Activated naive CD4-positive, alpha-beta T cell treated with anti-CD3 and anti-CD28 coated beads, Interleukin-2, amount 50 U/mL, for 72 hours (primary cell): ENCODE measurements around the gene TCTN1. TPM values are rescaled to one million over a fixed set of nuclear protein-coding genes. Genes with fewer than 3 reads are reported as not detected.
A peak's percentile ranks its signal among the peaks of the same experiment; 100 is the strongest.
"Not testable (repeated sequence)": the region's sequence is repeated elsewhere in the genome, so short reads cannot be mapped to it uniquely, and the experiment has no call there.

Experiments
- ATAC-seq, 2 donors: fragments of 150-1000 bp; cut with Tn5 transposase; 2 replicates each; pipeline ENCODE4 v1.10.0; 2021; ENCODE audit warnings: mild to moderate bottlenecking in 2 of 2, moderate library complexity in 2 of 2
- DNase-seq, 2 donors: peaks; one replicate each; pipeline ENCODE4 v3.0.0; 2021 to 2022; ENCODE audit warnings: low spot score in 2 of 2
- H3K27ac Mint-ChIP-seq, 2 donors: one replicate each; pipeline ENCODE4 v1.8.0; 2022; ENCODE audit warnings: mild to moderate bottlenecking in 2 of 2, mixed read lengths in 2 of 2
- H3K36me3 Mint-ChIP-seq, 2 donors: one replicate each; pipeline ENCODE4 v1.8.0; 2022; ENCODE audit warnings: mixed read lengths in 2 of 2
- H3K9me3 Mint-ChIP-seq, 2 donors: one replicate each; pipeline ENCODE4 v1.8.0; 2022; ENCODE audit warnings: mixed read lengths in 2 of 2
- total RNA-seq, 2 donors: library from RNA; stranded (reverse); gene quantifications; one replicate each; pipeline ENCODE4 v1.2.3, GENCODE V29; 2022

Gene TCTN1
- total RNA-seq, 2 donors from 2014 or later: 3.3 to 10.4 TPM

GRCh38 chr12:110581931-110582275, 32.0 kb upstream of the TCTN1 start:
- DNase-seq: no peak
- Mint-ChIP-seq H3K36me3 (peaks cover 21 to 24% of the 10 kb centered on the region in 2 donors), H3K9me3 (no peaks in the 10 kb centered on the region), H3K27ac (peak overlapping the region; percentile 91 to 98)
- no peak for ATAC-seq

GRCh38 chr12:110582276-110583136, 31.4 kb upstream of the TCTN1 start:
- Mint-ChIP-seq H3K36me3 (peaks cover 21 to 24% of the 10 kb centered on the region in 2 donors), H3K27ac (peak overlapping the region; percentile 91 to 98), H3K9me3 (no peaks in the 10 kb centered on the region)
- ATAC-seq: peak; percentile 6 to 35
- DNase-seq: peak; percentile 68 to 83

- Mint-ChIP-seq H3K9me3 (no peaks in the 10 kb centered on the region), H3K27ac (peak within 1 kb of the TSS; percentile 91 to 98), H3K36me3 (peaks cover 21 to 24% of the 10 kb centered on the region in 2 donors)
- peak; percentile 92 for DNase-seq
- peak; percentile 82 to 88 for ATAC-seq
These were observed 30.5 kb upstream of the TCTN1 start, which contains the start of gene PPTC7 for GRCh38 chr12:110583137-110584059. TSS of gene PPTC7 (minus strand) at chr12:110583318. CDS start at chr12:110583031, 287 bp downstream.

- Mint-ChIP-seq H3K36me3 (peaks cover 15 to 24% of the 10 kb centered on the region in 2 donors), H3K27ac (peak overlapping the region; percentile 91 to 99), H3K9me3 (peaks cover 0 to 3% of the 10 kb centered on the region in 2 donors)
- peak in 1 of 2 donors; percentile 28 for DNase-seq
- no peak for ATAC-seq
These were observed 28.6 kb upstream of the TCTN1 start for GRCh38 chr12:110585231-110585799.

- not testable (repeated sequence) for ATAC-seq, H3K9me3 Mint-ChIP-seq, DNase-seq
- Mint-ChIP-seq H3K36me3 (peaks cover 2 to 18% of the 10 kb centered on the region in 2 donors), H3K27ac (peak overlapping the region in 1 of 2 donors; percentile 94)
These were observed 26.8 kb upstream of the TCTN1 start for GRCh38 chr12:110587102-110587501.

GRCh38 chr12:110590059-110590458, 23.9 kb upstream of the TCTN1 start:
- Mint-ChIP-seq H3K9me3 (peaks cover 0 to 3% of the 10 kb centered on the region in 2 donors), H3K36me3 (peaks cover 0 to 5% of the 10 kb centered on the region in 2 donors), H3K27ac (peak overlapping the region; percentile 96 to 98)
- ATAC-seq (no peak), DNase-seq (no peak)

- no peak for DNase-seq
- peak overlapping the region; percentile 96 to 98 for H3K27ac Mint-ChIP-seq
These were observed 23.1 kb upstream of the TCTN1 start for GRCh38 chr12:110590806-110591326.

GRCh38 chr12:110591451-110592051, 22.4 kb upstream of the TCTN1 start:
- peak overlapping the region; percentile 96 to 98 for H3K27ac Mint-ChIP-seq
- ATAC-seq: no peak
- H3K9me3 Mint-ChIP-seq: peaks cover 0 to 3% of the 10 kb centered on the region in 2 donors
- no peak for DNase-seq
- peaks cover 0 to 5% of the 10 kb centered on the region in 2 donors for H3K36me3 Mint-ChIP-seq

More at GRCh38 chr12:110590806-110591326, 23.1 kb upstream of the TCTN1 start:
- Mint-ChIP-seq H3K9me3 (peaks cover 0 to 3% of the 10 kb centered on the region in 2 donors), H3K36me3 (peaks cover 0 to 5% of the 10 kb centered on the region in 2 donors)
- ATAC-seq: peak; percentile 91 to 96

GRCh38 chr12:110592078-110592477, 21.9 kb upstream of the TCTN1 start:
- Mint-ChIP-seq H3K9me3 (peaks cover 0 to 3% of the 10 kb centered on the region in 2 donors), H3K36me3 (peaks cover 0 to 5% of the 10 kb centered on the region in 2 donors), H3K27ac (peak overlapping the region in 1 of 2 donors; percentile 98)
- DNase-seq (no peak), ATAC-seq (no peak)

- not testable (repeated sequence) for H3K9me3 Mint-ChIP-seq, DNase-seq, ATAC-seq
These were observed 21.0 kb upstream of the TCTN1 start for GRCh38 chr12:110592919-110593318.

GRCh38 chr12:110597885-110598284, 16.0 kb upstream of the TCTN1 start:
- ATAC-seq (no peak), DNase-seq (no peak)
- Mint-ChIP-seq H3K9me3 (no peaks in the 10 kb centered on the region), H3K36me3 (no peaks in the 10 kb centered on the region), H3K27ac (no peak overlapping the region)

More at GRCh38 chr12:110592919-110593318, 21.0 kb upstream of the TCTN1 start:
- H3K27ac Mint-ChIP-seq, H3K36me3 Mint-ChIP-seq: not testable (repeated sequence)

- H3K9me3 Mint-ChIP-seq: no peaks in the 10 kb centered on the region
- no peak overlapping the region for H3K27ac Mint-ChIP-seq
- no peaks in the 10 kb centered on the region for H3K36me3 Mint-ChIP-seq
- ATAC-seq (no peak), DNase-seq (no peak)
These were observed 14.6 kb upstream of the TCTN1 start for GRCh38 chr12:110599334-110599733.

- Mint-ChIP-seq H3K36me3 (no peaks in the 10 kb centered on the region), H3K27ac (no peak overlapping the region), H3K9me3 (no peaks in the 10 kb centered on the region)
- DNase-seq: no peak
- ATAC-seq: peak in 1 of 2 donors; percentile 38
These were observed 13.7 kb upstream of the TCTN1 start for GRCh38 chr12:110600254-110600653.

GRCh38 chr12:110602085-110602814, 11.7 kb upstream of the TCTN1 start:
- H3K36me3 Mint-ChIP-seq, H3K27ac Mint-ChIP-seq, H3K9me3 Mint-ChIP-seq: not testable (repeated sequence)
- peak in 1 of 2 donors; percentile 51 for DNase-seq
- peak; percentile 83 to 88 for ATAC-seq

- Mint-ChIP-seq H3K9me3 (no peaks in the 10 kb centered on the region), H3K27ac (peak overlapping the region; percentile 90 to 95), H3K36me3 (no peaks in the 10 kb centered on the region)
- ATAC-seq (no peak), DNase-seq (no peak)
These were observed 7.7 kb upstream of the TCTN1 start for GRCh38 chr12:110606253-110606611.
